ENCODE results near the gene ASMTL.

The ASMTL gene

DNA sequence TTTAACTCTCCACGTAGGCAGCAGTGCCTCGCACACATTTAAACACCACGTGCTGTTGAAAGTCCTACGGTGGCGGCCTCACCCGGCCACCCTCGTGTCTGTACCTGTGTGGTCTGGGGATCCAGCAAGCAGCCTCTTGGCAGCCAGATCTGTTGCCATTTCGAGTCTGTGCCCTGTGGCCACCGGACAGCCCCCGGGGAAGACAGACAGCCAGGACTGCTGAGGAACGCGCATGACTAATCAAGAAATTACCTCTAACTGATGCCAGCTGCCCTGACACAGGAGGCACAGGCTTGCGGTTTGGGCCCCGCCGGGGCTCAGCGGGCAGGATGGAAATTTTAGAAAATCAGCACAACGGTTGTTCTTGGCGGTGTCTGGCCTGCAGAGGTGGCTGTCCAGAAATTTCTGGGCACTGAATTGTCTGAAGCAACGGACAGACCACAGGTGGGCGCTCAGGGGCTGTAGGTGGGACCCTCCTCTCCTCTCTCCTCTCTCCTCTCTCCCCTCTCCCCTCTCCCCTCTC lies 15.6 kb upstream of the ASMTL start:
- no peaks in the 10 kb centered on the region for H3K27me3 ChIP-seq (ENCODE audit: insufficient read depth, poor library complexity, severe bottlenecking)
- H3K27ac ChIP-seq (replicated peaks) = peak overlapping the region; percentile 60
- TF ChIP-seq, protein P1, sequence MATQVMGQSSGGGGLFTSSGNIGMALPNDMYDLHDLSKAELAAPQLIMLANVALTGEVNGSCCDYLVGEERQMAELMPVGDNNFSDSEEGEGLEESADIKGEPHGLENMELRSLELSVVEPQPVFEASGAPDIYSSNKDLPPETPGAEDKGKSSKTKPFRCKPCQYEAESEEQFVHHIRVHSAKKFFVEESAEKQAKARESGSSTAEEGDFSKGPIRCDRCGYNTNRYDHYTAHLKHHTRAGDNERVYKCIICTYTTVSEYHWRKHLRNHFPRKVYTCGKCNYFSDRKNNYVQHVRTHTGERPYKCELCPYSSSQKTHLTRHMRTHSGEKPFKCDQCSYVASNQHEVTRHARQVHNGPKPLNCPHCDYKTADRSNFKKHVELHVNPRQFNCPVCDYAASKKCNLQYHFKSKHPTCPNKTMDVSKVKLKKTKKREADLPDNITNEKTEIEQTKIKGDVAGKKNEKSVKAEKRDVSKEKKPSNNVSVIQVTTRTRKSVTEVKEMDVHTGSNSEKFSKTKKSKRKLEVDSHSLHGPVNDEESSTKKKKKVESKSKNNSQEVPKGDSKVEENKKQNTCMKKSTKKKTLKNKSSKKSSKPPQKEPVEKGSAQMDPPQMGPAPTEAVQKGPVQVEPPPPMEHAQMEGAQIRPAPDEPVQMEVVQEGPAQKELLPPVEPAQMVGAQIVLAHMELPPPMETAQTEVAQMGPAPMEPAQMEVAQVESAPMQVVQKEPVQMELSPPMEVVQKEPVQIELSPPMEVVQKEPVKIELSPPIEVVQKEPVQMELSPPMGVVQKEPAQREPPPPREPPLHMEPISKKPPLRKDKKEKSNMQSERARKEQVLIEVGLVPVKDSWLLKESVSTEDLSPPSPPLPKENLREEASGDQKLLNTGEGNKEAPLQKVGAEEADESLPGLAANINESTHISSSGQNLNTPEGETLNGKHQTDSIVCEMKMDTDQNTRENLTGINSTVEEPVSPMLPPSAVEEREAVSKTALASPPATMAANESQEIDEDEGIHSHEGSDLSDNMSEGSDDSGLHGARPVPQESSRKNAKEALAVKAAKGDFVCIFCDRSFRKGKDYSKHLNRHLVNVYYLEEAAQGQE (IDR thresholded peaks at IDR 0.05; ENCODE audit: insufficient replicate concordance, low read depth) = no peak
- peak; percentile 84 for TF ChIP-seq POLR2AphosphoS5 (IDR thresholded peaks at IDR 0.05; ENCODE audit: low read depth)
- TF ChIP-seq, protein P2, sequence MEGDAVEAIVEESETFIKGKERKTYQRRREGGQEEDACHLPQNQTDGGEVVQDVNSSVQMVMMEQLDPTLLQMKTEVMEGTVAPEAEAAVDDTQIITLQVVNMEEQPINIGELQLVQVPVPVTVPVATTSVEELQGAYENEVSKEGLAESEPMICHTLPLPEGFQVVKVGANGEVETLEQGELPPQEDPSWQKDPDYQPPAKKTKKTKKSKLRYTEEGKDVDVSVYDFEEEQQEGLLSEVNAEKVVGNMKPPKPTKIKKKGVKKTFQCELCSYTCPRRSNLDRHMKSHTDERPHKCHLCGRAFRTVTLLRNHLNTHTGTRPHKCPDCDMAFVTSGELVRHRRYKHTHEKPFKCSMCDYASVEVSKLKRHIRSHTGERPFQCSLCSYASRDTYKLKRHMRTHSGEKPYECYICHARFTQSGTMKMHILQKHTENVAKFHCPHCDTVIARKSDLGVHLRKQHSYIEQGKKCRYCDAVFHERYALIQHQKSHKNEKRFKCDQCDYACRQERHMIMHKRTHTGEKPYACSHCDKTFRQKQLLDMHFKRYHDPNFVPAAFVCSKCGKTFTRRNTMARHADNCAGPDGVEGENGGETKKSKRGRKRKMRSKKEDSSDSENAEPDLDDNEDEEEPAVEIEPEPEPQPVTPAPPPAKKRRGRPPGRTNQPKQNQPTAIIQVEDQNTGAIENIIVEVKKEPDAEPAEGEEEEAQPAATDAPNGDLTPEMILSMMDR (IDR thresholded peaks at IDR 0.05; ENCODE audit: insufficient read depth, low read length) = peak; percentile 3
- peak; percentile 53 to 93 for DNase-seq (ENCODE audit: low read depth in 1 of 2, low spot score in 1 of 2)
- H3K4me3 ChIP-seq (replicated peaks; ENCODE audit: insufficient read depth, low read length) = no peak overlapping the region

DNA sequence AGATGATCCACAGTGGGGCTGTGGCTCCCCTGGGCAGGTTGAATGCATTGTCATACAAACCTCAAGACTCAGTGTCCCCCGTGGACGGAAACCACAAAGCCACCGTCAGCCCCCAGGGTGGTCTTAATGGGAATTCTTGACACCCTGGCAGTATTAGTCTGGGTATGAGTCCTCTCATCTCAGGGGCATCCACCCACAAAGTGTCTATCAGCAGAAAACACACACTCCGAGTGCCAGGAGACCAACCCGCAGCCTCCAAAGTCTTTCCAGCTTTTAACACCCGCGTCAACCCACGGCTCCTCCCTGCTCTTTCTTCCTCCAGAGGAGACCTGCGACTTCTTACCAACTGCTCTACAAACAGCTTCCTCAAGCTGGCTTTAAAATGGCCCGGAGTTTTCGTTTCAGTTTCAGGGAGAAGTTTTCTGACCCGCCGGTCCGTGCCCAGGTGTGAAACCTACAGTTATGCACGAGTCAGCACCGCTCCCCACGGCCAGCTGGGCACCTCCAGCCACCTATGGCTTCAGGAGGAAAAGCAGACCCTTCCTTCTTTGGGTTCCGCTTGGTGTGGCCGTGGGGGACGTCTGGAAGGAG lies 14.4 kb upstream of the ASMTL start:
- Histone ChIP-seq H3K4me3 (replicated peaks; ENCODE audit: insufficient read depth, low read length) (no peak overlapping the region), H3K27me3 (ENCODE audit: insufficient read depth, poor library complexity, severe bottlenecking) (no peaks in the 10 kb centered on the region), H3K27ac (replicated peaks) (peak overlapping the region; percentile 60)
- TF ChIP-seq GABPA (IDR thresholded peaks at IDR 0.05; ENCODE audit: low read depth) = no peak
- no peak for TF ChIP-seq SPI1 (IDR thresholded peaks at IDR 0.05; ENCODE audit: borderline replicate concordance, low read depth)
- peak in 1 of 2 experiments; percentile 51 for DNase-seq (ENCODE audit: low read depth in 1 of 2, low spot score in 1 of 2)

DNA sequence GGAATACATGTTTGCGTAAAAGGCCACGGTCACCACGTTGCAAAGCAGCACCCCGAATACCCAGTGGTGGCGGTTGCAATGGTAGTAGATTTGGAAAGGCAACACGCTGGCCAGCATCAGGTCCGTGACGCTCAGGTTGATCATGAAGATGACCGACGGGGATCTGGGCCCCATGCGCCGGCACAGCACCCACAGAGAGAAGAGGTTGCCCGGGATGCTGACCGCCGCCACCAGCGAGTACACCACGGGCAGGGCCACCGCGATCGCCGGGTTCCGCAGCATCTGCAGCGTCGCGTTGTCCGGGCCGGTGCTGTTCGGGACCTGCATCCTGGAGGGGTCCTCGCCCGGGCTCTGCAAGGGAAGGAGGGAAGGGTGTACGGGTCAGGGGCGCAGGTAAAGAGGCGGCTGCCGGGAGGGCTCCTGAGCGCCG lies 13.5 kb upstream of the ASMTL start:
- TF ChIP-seq, protein P1 (IDR thresholded peaks at IDR 0.05; ENCODE audit: insufficient replicate concordance, low read depth) = no peak
- TF ChIP-seq GABPA (IDR thresholded peaks at IDR 0.05; ENCODE audit: low read depth) = no peak
- TF ChIP-seq SPI1 (IDR thresholded peaks at IDR 0.05; ENCODE audit: borderline replicate concordance, low read depth) = no peak
- TF ChIP-seq, protein P2 (IDR thresholded peaks at IDR 0.05; ENCODE audit: insufficient read depth, low read length) = no peak
- no peak for TF ChIP-seq POLR2AphosphoS5 (IDR thresholded peaks at IDR 0.05; ENCODE audit: low read depth)
- Histone ChIP-seq H3K4me3 (replicated peaks; ENCODE audit: insufficient read depth, low read length) (no peak overlapping the region), H3K27me3 (ENCODE audit: insufficient read depth, poor library complexity, severe bottlenecking) (no peaks in the 10 kb centered on the region), H3K27ac (replicated peaks) (no peak overlapping the region)
- no peak for DNase-seq (ENCODE audit: low read depth in 1 of 2, low spot score in 1 of 2)

DNA sequence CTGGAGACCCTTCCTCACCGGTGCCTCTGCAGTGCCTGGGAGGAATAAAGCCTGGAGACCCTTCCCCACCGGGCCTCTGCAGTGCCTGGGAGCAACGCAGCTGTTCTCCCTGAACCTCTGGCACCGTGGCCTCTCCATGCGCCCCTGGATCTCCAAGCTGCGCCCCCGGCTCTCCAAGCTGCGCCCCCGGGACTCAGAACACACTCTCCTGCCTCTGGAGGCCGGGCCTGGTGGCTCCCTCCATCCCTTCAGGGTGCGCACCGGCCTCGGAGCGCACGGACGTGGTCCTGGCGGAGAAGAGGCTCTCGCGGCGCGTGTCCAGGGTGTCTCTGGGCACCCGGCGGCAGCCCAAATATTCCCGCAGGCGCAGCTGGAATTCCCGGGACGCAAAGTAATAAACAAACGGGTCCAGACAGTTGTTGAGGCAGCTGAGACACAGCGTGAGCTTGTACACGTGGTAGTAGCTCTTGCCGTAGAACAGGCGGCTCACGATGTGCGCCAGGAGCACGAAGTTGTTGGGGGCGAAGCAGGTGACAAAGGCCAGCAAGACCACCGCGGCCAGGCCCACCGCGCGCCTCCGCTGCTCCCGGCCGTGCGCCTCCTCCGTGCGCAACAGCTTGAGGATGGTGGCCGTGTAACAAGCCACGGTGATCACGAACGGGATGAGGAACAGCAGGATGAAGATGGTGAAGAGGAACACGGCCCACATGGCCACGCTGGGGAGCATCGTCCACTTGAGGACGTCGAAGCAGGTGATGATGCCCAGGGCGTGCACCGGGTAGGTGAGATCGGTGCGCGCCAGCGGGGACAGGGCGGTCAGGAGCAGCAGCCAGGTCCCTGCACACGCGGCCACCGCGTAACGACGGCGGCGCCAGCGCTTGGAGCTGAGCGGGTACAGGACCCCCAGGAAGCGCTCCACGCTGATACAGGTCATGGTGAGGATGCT lies 12.8 kb upstream of the ASMTL start:
- Histone ChIP-seq H3K4me3 (replicated peaks; ENCODE audit: insufficient read depth, low read length) (no peak overlapping the region), H3K27ac (replicated peaks) (peak overlapping the region; percentile 27; the same call in 1 of the 2 replicates), H3K27me3 (ENCODE audit: insufficient read depth, poor library complexity, severe bottlenecking) (no peaks in the 10 kb centered on the region)
- DNase-seq (ENCODE audit: low read depth in 1 of 2, low spot score in 1 of 2) = no peak
- no peak for TF ChIP-seq POLR2AphosphoS5 (IDR thresholded peaks at IDR 0.05; ENCODE audit: low read depth)
- TF ChIP-seq, protein P2 (IDR thresholded peaks at IDR 0.05; ENCODE audit: insufficient read depth, low read length) = no peak

Data from HL-60 (cell line).